ENCODE data around the gene TRIM67.

- TF ChIP-seq CTCF (conservative IDR thresholded peaks at IDR 0.05), result no peak
- no peak for TF ChIP-seq EZH2 (IDR thresholded peaks at IDR 0.05; ENCODE audit: low read depth)
Observed at GRCh38 chr1:231241750-231242149, 79.9 kb downstream of the TRIM67 start.
